GM19023 (cell line): ENCODE data around the gene FN3K.
"Not testable (repeated sequence)": the region's sequence is repeated elsewhere in the genome, so short reads cannot be mapped to it uniquely, and the experiment has no call there.

Experiments used
- ATAC-seq: cut with Tn5 transposase; IDR thresholded peaks from one replicate; pipeline ENCODE4 v1.9.1; 2021; ENCODE audit warnings: mild to moderate bottlenecking, moderate library complexity; ENCODE audit not compliant: unreplicated experiment

FN3K gene

DNA sequence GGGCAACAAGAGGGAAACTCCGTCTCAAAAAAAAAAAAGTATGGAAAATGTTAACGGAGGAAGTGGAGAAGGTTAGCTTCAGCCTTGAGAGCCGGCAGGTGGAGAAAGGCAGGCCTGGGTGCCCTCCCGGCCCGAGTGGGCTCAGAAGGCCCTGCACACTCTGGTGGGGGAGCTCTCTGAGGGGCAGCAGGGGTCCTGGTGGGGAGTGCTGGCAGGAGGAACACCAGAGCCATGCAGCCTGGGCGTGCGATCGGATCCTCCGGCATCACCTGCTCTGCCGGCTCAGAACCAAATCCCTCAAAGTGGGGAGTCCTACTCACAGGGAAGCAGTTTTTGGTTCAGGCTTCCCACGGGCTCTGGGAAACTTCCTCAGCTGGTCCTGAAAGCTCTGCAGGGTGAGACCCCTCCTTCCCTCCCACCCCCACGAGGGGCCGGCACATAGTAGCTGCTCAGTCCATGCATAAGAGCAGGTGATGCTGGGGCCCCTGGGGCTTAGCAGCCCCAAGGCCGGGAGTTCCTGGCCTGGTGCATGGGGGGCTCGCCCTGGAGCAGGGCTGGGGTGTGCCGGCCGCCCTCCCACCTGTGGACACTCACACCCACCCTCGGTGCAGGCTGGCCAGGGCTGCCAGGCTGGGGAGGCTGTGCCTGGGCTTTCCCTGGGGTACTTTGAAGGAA lies 1.2 kb downstream of the FN3K start:
- ATAC-seq: no peak

DNA sequence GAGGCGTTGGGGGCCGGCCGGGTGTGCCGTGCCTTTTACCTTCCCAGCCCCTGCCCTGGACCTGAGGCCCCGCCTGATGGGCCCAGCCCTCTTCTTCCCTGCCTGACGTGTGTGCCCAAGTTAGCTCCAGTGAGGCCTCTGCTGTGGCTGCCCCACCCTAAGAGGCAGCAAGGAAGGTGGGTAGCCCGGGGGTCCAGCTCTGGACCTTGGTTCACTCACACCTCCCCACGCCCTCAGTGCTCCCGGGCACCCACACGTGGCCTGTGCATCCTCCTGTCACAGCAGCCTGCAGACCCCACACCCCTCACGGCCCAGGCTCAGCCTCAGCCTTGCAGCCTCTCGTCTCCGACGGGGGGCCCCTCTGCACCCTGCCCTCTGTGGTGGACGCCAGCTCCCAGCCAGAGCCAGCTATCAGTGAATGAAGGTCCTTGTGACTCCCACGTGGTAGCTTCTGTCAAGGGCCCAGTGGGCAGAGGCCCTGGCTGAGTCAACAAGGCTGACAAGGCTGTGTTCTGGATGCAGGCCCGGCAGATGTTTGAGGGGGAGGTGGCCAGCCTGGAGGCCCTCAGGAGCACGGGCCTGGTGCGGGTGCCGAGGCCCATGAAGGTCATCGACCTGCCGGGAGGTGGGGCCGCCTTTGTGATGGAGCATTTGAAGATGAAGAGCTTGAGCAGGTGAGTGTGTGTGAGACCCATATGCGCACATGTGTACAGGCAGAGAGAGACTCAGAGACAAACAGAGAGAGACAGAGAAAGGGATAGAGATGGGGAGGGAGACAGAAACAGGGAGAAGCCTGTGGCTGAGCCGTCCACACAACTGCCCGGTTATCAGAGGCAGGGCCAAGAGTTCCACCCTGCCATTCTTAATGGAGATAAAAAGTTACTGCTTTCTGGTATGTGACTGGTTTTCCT lies 2.8 kb downstream of the FN3K start:
- ATAC-seq: no peak

DNA sequence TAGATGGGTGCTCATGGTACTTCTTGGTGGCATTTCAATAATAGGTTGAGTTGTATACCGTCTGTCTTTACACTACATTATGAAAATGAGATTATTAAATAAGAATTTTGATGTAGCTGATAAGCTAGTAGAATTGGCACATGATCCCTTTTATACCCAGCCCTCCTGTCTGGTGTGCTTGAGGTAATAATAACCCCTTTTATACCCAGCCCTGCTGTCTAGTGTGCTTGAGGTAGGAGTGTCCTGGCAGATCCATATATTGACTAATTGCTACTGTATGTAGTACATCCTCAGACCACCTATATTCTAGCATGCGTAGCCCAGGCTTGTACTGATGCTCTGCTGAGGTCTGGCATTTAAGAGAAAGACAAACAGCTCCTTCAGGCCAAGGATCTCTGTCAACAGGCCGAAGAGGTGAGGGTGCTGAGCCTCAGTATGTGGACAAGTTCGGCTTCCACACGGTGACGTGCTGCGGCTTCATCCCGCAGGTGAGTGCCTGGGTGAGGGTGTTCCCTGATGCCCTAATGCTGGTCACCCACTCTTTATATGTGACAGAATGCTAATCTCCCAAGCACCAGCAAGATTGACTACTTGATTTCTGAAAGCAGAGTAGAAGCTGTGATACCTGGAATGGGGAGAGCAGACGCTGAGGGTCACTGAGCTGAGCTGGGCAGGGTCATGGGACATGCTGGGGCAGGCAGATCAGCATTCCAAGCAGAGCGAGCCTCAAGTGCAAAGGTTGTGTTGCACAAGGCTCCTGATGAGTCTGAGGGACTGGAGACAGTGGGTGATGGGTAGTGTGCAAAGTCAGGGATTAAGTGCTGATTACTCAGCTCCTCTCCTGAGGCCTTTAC lies 5.7 kb downstream of the FN3K start:
- ATAC-seq: no peak

DNA sequence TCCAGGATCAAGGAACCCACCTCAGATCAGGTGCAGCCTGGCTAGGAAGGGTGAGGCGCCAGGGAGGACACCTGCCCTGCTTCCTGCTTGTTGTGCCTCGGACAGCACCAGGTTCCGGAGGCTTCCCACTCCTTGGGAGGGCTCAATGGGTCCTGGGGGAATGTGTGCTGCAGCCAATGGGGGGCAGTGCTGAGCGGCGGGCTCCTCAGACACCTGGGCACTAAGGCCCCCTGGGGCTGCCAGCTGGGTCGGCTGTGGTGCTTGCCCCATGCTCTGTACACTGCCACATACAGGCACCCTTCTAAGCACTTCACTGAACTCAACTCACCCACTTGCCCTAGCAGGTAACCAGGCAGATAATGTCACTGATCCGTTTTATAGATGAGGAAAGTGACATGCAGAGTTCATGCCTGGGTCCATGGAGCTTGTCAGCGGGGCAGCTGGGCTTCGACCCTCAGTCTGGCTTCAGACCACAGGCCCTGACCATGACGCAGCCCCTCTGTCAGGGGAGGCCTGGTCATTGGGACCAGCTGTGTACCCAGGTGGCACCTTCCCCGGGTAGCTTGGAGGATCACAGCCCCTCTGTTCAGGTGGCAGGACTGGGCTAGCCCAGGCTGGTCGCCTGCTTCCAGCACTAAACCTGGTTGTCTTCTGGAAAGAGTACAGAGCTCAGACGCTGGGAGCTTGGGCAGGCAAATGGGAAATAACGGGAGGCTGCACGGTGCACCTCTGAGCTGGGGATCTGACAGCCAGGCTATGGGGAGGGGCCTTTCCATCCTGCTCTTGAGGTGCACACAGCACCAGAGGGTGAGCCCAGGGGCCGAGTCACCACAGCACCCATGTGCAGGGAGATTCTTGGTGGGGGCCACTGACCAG lies 8.2 kb downstream of the FN3K start:
- no peak for ATAC-seq

DNA sequence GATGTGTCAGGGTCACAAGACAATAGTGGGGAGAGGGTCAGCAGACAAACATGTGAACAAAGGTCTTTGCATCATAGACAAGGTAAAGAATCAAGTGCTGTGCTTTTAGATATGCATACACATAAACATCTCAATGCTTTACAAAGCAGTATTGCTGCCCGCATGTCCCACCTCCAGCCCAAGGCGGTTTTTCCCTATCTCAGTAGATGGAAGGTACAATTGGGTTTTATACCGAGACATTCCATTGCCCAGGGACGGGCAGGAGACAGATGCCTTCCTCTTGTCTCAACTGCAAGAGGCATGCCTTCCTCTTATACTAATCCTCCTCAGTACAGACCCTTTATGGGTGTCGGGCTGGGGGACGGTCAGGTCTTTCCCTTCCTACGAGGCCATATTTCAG lies 9.3 kb downstream of the FN3K start:
- not testable (repeated sequence) for ATAC-seq

DNA sequence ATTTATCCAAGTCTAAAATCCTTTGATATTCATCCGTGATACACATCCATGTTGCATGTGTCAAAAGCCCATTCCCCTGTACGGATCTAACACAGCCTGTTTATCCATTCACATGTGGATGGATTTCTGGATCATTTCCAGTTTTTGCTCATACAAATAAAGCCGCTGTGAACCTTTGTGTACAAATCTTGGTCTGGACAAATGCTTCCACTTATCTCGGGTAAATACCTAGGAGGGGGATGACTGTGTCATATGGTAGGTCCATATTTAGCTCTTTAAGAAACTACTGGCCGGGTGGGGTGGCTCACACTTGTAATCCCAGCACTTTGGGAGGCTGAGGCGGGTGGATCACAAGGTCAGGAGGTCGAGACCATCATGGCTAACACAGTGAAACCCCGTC lies 10.1 kb downstream of the FN3K start:
- ATAC-seq: no peak

DNA sequence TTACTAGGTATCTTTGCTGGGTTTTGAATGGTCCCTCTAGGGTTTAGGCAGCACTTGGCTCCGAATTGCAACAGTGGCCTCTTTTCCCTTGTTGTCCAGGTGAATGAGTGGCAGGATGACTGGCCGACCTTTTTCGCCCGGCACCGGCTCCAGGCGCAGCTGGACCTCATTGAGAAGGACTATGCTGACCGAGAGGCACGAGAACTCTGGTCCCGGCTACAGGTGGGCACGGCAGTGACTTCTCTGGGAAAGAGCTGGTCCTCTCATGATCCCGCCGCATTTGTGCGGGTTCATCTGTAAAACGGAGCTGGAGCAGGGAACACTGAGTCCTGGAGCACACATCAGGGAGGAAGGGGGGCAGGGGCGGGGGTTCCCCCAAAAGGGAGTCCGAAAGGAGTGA lies 13.3 kb downstream of the FN3K start:
- ATAC-seq: no peak

DNA sequence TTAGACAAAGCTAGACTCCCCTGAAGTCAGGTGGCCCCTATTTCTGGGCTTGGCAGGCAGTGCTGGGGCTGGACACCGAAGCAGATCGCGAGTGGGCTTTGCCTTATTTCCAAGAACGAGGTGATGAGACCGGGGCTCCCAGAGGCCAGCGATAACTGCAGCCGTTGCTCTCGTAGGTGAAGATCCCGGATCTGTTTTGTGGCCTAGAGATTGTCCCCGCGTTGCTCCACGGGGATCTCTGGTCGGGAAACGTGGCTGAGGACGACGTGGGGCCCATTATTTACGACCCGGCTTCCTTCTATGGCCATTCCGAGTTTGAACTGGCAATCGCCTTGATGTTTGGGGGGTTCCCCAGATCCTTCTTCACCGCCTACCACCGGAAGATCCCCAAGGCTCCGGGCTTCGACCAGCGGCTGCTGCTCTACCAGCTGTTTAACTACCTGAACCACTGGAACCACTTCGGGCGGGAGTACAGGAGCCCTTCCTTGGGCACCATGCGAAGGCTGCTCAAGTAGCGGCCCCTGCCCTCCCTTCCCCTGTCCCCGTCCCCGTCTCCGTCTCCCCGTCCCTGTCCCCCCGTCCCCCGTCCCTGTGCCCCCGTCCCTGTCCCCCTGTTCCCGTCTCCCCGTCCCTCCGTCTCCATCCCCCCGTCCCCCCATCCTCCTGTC lies 15.0 kb downstream of the FN3K start:
- no peak for ATAC-seq

DNA sequence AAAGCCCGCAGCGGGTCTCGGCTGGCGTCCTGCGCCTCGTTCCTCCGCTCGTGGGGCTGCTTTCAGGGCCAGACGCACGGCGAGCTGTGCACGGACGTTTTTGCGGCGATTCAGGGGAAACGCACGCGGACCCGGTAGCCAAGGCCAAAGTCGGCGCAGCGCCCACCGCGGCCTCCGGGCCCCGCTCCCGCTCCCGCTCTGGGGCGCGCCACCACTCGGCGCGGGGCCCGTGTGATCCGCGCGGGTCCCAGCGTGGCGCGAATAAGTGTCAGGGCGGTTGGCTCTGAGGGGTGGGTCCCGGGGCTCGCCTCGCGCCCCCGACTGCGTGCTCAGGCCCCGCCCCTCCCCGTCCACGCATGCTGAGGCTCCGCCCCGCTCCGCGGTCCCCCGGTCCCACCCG lies 15.8 kb downstream of the FN3K start:
- ATAC-seq: no peak

DNA sequence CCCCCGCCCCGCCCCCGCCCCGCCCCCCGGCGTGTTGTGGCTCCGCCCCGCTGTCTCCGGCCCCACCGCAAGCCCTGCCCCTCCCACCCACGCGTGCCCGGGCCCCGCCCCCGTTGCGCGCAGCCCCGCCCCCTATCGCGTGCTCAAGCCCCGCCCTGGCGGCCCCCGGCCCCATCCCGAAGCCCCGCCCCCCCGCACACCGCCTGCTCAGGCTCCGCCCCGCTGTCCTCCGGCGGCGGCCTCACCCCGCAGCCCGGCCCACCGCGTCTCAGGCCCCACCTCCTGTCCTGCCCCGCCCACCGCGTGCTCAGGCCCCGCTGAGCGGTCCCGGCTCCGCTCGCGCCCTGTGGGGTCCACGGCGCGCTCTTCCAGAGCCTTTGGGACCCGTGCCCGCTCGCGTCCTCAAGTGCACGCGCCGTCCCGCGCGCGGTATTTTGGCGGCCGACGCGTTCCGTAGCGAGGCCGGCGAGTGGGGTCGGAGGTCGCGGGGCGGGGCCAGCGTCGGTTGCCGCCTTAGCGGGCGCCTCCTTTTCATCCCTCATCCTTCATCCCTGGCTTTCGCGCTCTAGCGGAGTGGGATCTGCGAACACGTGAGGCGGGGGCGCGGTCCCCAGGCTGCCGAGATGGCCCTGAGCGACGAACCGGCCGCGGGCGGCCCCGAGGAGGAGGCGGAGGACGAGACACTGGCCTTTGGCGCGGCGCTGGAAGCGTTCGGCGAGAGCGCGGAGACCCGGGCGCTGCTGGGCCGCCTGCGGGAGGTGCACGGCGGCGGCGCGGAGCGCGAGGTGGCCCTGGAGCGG lies 16.4 kb downstream of the FN3K start, which contains the start of gene TBCD:
TSS of gene TBCD (plus strand) at position 495 of the 800 bp plus-strand sequence. CDS start at position 624, 129 bp downstream.
- ATAC-seq: peak; percentile 71

DNA sequence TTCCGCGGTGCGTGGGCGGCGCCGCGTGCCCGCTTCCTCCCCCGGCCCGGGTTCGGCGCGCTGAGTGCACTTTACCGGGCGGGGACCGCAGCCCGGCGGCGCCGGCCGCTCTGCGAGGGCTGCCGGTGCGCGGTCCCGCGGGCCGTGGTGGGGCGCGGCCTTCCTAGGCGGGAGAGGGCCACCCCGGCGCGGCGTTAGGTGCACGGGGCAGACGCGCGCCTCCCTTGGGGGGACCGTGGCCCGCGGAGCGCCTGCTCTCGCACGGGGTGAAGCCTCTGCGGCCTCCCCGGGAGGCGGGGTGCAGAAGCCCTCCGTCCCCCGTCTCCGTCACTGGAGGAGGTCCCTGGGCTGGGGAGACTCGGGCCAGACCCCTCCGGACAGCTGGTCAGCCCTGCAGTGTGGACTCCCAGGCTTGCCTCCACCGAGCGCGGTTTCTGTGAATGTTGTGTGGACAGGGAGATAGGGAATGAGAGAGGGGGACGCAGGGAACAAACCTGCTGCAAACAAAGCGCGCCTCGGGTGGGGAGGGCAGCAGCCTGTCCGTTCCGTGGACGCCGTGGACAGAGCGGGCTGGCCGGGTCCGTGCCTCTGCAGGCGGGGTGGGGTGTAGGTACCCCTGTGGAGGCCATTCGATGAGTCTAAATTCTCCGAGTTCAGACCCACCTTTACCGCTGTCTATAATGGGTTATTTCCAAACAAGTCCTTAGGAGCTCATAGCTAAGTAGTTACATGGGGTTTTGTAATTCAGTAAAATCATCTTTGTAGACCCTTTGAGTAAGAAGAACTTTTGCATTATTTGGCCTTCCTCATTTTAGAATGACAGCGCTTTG lies 17.2 kb downstream of the FN3K start:
- ATAC-seq: peak; percentile 28

DNA sequence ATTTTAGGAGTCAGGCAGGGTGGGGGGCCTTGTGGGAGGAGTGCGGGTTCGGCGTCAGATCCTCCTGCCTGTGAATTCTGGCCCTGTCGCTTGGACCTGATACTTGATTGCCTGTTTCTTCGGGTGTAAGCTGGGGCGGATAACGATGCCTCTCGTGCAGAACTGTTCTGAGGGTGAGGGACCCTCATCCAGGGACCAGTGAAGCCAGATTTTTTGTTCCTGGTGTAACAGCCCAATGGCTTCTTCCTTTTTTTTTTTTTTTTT lies 17.7 kb downstream of the FN3K start:
- no peak for ATAC-seq

DNA sequence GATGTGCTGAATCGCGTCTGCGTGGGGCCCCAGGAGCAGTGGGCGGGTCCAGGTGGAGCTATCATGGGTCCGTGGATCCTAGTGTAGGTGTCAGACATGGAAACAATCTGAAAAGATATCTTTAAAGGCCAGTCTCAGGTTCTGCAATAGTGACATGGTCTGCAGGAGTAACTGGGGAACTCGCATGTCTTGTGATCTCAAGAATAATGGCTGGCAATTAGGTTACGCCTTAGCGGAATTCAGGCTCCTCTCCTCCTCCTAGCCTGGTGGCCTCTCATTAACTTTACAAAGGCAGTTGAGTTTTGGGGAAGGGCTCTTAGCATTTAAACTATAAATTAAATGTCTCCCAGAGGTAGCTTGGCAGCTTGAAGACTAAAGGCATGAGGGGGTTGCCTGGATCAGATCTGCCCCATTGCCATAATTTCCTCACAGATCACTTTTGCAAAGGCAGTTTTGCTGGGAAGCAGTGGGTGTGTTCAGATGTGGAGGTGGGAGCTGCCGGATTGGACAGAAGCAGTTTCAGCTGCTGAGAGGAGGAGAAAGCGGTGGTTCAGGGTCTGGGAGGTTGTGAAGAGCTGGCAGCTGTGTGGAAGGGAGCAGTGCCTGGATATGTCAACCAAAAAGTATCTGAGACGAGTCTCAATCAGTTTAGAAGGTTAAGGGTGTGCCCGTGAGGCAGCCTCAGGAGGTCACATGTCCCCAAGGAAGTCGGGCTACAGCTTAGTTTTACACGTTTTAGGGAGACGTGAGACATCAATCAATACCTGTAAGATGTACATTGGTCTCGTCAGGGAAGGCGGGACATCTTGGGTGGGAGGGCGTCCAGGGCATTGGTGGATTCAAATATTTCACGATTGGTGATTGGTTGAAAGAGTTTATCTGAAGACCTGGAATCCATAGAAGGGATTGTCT lies 19.1 kb downstream of the FN3K start:
- ATAC-seq: no peak

DNA sequence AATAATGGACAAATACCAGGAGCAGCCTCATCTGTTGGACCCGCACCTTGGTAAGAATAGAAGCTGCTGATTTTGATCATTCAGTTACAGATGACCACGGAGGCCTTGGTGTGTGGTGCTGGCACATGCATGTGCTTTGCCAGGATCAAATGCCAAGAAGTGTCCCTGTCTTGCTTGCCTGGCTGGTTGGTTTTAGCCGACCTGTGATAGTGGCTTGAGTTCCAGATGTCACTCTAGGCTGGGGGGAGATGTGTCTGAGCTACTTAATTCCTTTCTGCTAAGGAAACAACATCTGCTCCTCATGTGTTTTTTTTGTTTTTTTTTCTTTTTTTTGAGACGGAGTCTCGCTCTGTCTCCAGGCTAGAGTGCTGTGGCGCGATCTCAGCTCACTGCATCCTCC lies 20.8 kb downstream of the FN3K start:
- no peak for ATAC-seq

DNA sequence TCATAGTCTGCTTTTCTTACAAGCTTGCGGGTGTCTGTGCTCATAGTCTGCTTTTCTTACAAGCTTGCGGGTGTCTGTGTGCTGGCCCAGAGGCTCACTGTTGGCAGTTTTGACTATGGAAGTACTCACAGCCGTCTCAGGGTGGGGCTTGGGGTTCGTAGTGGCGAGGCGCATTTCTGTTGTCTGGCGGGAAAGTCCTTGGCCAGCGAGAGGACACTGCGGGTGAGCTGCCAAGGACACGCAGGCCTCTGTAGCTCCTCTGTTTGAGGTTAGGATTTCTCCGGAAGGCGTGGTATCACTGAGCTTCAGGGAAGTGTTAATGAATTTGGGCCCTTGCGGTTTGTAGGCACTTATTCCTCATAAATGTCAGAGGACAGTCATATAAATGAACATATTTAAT lies 30.0 kb downstream of the FN3K start:
- no peak for ATAC-seq

DNA sequence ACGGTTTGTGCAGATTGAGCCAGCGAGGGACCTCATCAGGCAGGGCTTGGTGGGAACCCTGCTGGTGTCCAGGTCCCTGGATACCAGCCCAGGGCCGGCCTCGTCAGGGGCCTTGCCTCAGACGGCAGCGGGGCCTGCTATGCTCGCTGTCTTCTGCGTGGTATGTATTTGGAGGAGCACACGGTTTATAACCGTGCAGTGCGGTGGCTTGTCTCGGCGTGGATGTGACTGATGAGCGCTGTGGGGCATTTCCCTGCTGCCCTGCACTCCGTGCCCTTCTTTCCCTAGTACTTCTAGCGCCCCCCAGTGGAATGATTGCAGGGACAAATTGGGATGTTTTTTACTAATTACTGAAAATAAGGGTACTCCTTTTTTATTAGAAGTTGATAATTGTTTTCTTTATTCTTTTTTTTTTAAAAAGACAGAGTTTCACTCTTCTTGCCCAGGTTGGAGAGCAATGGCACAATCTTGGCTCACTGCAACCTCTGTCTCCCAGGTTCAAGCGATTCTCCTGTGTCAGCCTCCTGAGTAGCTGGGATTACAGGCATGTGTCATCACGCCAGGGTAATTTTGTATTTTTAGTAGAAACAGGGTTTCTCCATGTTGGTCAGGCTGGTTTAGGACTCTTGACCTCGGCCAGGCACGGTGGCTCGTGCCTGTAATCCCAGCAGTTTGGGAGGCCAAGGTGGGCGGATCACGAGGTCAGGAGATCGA lies 31.8 kb downstream of the FN3K start:
- no peak for ATAC-seq

DNA sequence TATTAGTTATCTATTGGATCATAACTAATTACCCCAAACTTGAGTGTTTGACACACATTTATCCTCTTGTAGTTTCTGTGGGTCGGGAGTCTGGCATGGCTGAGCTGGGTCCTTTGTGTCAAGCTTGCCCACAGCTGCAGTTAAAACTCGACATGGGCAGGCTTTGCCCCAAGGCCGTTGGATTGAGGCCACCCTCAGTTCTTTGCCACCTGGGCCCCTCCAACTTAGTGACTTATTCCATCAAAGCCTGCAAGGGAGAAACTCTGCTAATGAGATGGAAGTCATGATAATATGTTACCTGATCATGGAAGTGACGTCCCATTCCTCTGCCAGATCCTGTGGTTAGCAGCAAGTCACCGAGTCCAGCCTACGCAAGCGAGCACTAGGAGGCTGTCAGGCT lies 33.6 kb downstream of the FN3K start:
- ATAC-seq: no peak
